HepG2 (cell line): ENCODE measurements around the gene FCHSD1. TPM values are rescaled to one million over a fixed set of nuclear protein-coding genes. Genes with fewer than 3 reads are reported as not detected.
A peak's percentile ranks its signal among the peaks of the same experiment; 100 is the strongest.

Experiments used
- ATAC-seq: fragments of 200-7000 bp; cut with Tn5 transposase; 3 replicates; pipeline ENCODE4 v1.9.1; 2020; ENCODE audit warnings: mild to moderate bottlenecking, moderate library complexity
- BruUV-seq: library from RNA; stranded (reverse); fragments of 400-500 nt; replicated peaks from 2 replicates; lab custom pipeline; 2021; lab: Mats Ljungman, UMichigan
- CTCF ChIA-PET: fragments of 300-600 bp; formaldehyde crosslinking; extraction: SDS; loops from one replicate; lab custom pipeline; 2021; ENCODE audit warnings: low total read pairs, inconsistent platforms, low intra/inter-chr PET ratio; lab: Yijun Ruan, JAX
- POLR2A ChIA-PET: fragments of 350-600 bp; sonication (Branson Sonifier 250); formaldehyde crosslinking; loops from one replicate; lab custom pipeline; 2020; ENCODE audit warnings: antibody characterized with exemption, inconsistent platforms; lab: Yijun Ruan, JAX
- DNase-seq: peaks from one replicate; pipeline ENCODE4 v3.0.0-alpha.2; 2015; ENCODE audit warnings: low spot score
- FAIRE-seq: peaks from 3 replicates; lab custom pipeline; 2011; peaks lifted over from hg19 to GRCh38; lab: Jason Lieb, UNC
- H2AFZ ChIP-seq: one replicate; pipeline ENCODE4 v1.6.1; 2011; ENCODE audit warnings: low read length, inconsistent platforms
- H3K27ac ChIP-seq: fragments of 300-600 bp; 3 replicates; pipeline ENCODE4 v1.8.0; 2011; ENCODE audit warnings: mixed run types, mild to moderate bottlenecking, mixed read lengths, low read length, inconsistent platforms; ENCODE audit not compliant: insufficient read depth; ENCODE audit errors: extremely low read length
- H3K27me3 ChIP-seq, 2 experiments: fragments of 200-600 bp in 1 of 2; 2 replicates in 1 of 2; 3 replicates in 1 of 2; pipeline versions ENCODE4 v1.6.0 to v1.8.0; 2011; ENCODE audit warnings: low read length in 2 of 2, mild to moderate bottlenecking in 2 of 2, moderate library complexity in 2 of 2, inconsistent platforms in 1 of 2; ENCODE audit not compliant: insufficient read depth in 2 of 2, control insufficient read depth in 1 of 2
- H3K36me3 ChIP-seq, 2 experiments: fragments of 200-600 bp in 1 of 2; replicated peaks in 1 of 2; 2 replicates in 1 of 2; 3 replicates in 1 of 2; pipeline versions ENCODE4 v1.5.1 to v1.8.0; 2011; ENCODE audit warnings: low read length in 2 of 2, inconsistent platforms in 1 of 2; ENCODE audit not compliant: insufficient read depth in 2 of 2, control insufficient read depth in 1 of 2
- H3K4me1 ChIP-seq: 2 replicates; pipeline ENCODE4 v1.5.1; 2012; ENCODE audit warnings: low read length, inconsistent platforms; ENCODE audit not compliant: insufficient read depth
- H3K4me2 ChIP-seq: 2 replicates; pipeline ENCODE4 v1.6.0; 2011; ENCODE audit warnings: low read depth, low read length, inconsistent platforms
- H3K4me3 ChIP-seq, 3 experiments: fragments of 200-600 bp in 1 of 3; sonication (generic), shearing (Covaris generic) in 1 of 3; replicated peaks in 1 of 3; 2 replicates each; pipeline ENCODE4 v1.5.1; 2011 to 2016; ENCODE audit warnings: low read length in 3 of 3, inconsistent platforms in 2 of 3, low read depth in 2 of 3, mild to moderate bottlenecking in 2 of 3, control low read depth in 1 of 3, mixed read lengths in 1 of 3; ENCODE audit not compliant: insufficient read depth in 1 of 3
- H3K79me2 ChIP-seq: one replicate; pipeline ENCODE4 v1.6.1; 2011; ENCODE audit warnings: low read length, inconsistent platforms; ENCODE audit not compliant: insufficient read depth
- H3K9ac ChIP-seq: 2 replicates; pipeline ENCODE4 v1.6.0; 2011; ENCODE audit warnings: mild to moderate bottlenecking, low read depth, low read length, inconsistent platforms; ENCODE audit not compliant: insufficient read depth
- H3K9me3 ChIP-seq: 2 replicates; pipeline ENCODE4 v1.5.1; 2012; ENCODE audit warnings: mild to moderate bottlenecking, low read length
- H4K20me1 ChIP-seq: 2 replicates; pipeline ENCODE4 v1.6.0; 2011; ENCODE audit warnings: inconsistent platforms, mild to moderate bottlenecking, low read length, moderate library complexity; ENCODE audit not compliant: insufficient read depth
- FOXJ3 ChIP-seq: sonication (generic); formaldehyde crosslinking; IDR thresholded peaks from 2 replicates; pipeline ENCODE4 v1.4.0; 2020; ENCODE audit warnings: missing genetic modification reagents, mild to moderate bottlenecking, borderline replicate concordance
- GATAD2A ChIP-seq: IDR thresholded peaks from 2 replicates; pipeline ENCODE4 v1.6.1; 2016
- HES4 ChIP-seq: sonication (generic); formaldehyde crosslinking; IDR thresholded peaks from 2 replicates; pipeline ENCODE4 v1.9.0; 2021; ENCODE audit warnings: mild to moderate bottlenecking, missing genetic modification reagents, borderline replicate concordance
- MTF2 ChIP-seq: sonication (generic); formaldehyde crosslinking; IDR thresholded peaks from 2 replicates; pipeline ENCODE4 v1.5.0; 2020; ENCODE audit warnings: missing genetic modification reagents, borderline replicate concordance
- NR1H2 ChIP-seq: sonication (generic); formaldehyde crosslinking; IDR thresholded peaks from 2 replicates; pipeline ENCODE4 v1.8.1; 2022; ENCODE audit warnings: low read depth, missing genetic modification reagents, borderline replicate concordance
- NR2F1 ChIP-seq, 2 experiments: fragments of 450-650 bp in 1 of 2; formaldehyde crosslinking in 1 of 2; IDR thresholded peaks; 2 replicates each; pipeline versions ENCODE4 v1.5.0 to v1.6.1; 2016 to 2020; ENCODE audit warnings: mild to moderate bottlenecking in 1 of 2, missing compliant biosample characterization in 1 of 2, missing genetic modification reagents in 1 of 2, moderate library complexity in 1 of 2
- REXO4 ChIP-seq: sonication (generic); formaldehyde crosslinking; IDR thresholded peaks from 2 replicates; pipeline ENCODE4 v1.8.0; 2022; ENCODE audit warnings: missing genetic modification reagents, mild to moderate bottlenecking, borderline replicate concordance
- TBX2 ChIP-seq: sonication (generic); formaldehyde crosslinking; IDR thresholded peaks from 2 replicates; pipeline ENCODE4 v1.5.0; 2020; ENCODE audit warnings: missing genetic modification reagents, mild to moderate bottlenecking, borderline replicate concordance
- ZFP82 ChIP-seq: sonication (generic); formaldehyde crosslinking; IDR thresholded peaks from 2 replicates; pipeline ENCODE4 v1.5.1; 2020; ENCODE audit warnings: mild to moderate bottlenecking, missing genetic modification reagents, borderline replicate concordance
- ZNF292 ChIP-seq: sonication (generic); formaldehyde crosslinking; IDR thresholded peaks from 2 replicates; pipeline ENCODE4 v1.8.1; 2022; ENCODE audit warnings: mild to moderate bottlenecking, low read depth, missing genetic modification reagents, borderline replicate concordance
- ZNF547 ChIP-seq: sonication (generic); formaldehyde crosslinking; IDR thresholded peaks from 2 replicates; pipeline ENCODE4 v1.5.1; 2020; ENCODE audit warnings: mild to moderate bottlenecking, missing genetic modification reagents
- ZNF652 ChIP-seq: IDR thresholded peaks from 2 replicates; pipeline ENCODE4 v1.6.1; 2016; ENCODE audit warnings: low read depth, borderline replicate concordance
- ZNF775 ChIP-seq: sonication (generic); formaldehyde crosslinking; IDR thresholded peaks from 2 replicates; pipeline ENCODE4 v1.4.0; 2020; ENCODE audit warnings: missing genetic modification reagents, mild to moderate bottlenecking, moderate library complexity, borderline replicate concordance
- WGBS: methylation state at CpG from one replicate; pipeline ENCODE4 v1.1.6; 2017; ENCODE audit warnings: low lambda C conversion rate; 5-methylcytosine and 5-hydroxymethylcytosine counted together
- in situ Hi-C: cut with HindIII; loops from 2 replicates; pipeline ENCODE4 v1.10.0; 2017; ENCODE audit warnings: low pct_unique_long_range_greater_than_20kb; ENCODE audit not compliant: extremely low pct_ligation_motif_present
- intact Hi-C: fragments of 100-400 bp; cut with micrococcal nuclease; formaldehyde crosslinking; loops from one replicate; pipeline ENCODE4 v1.10.0; 2022; ENCODE audit not compliant: unreplicated experiment
- polyA plus RNA-seq, 8 experiments: library from polyadenylated mRNA; depleted of rRNA in 3 of 8; stranded (reverse) in 7 of 8; unstranded in 1 of 8; fragments of >200 nt; fragmentation: Illumina TruSeq in 4 of 8; extraction: Trizol in 4 of 8; gene quantifications; 2 replicates each; pipeline versions ENCODE4 v1.2.1 to v1.2.3, GENCODE V29; 2011 to 2016; ENCODE audit warnings: low read depth in 4 of 8, missing spikeins in 1 of 8, mixed read lengths in 1 of 8; ENCODE audit not compliant: insufficient read depth in 1 of 8
- total RNA-seq, 5 experiments: library from RNA; depleted of rRNA; stranded (reverse); fragments of >200 nt; fragmentation: Illumina TruSeq; extraction: Trizol; gene quantifications; 2 replicates each; pipeline ENCODE4 v1.2.3, GENCODE V29; 2016; ENCODE audit warnings: low read depth in 1 of 5
- TF ChIP-seq, protein P1 (sequence below): sonication (generic); formaldehyde crosslinking; IDR thresholded peaks from 2 replicates; pipeline ENCODE4 v1.5.0; 2020; ENCODE audit warnings: mild to moderate bottlenecking, low read depth, missing genetic modification reagents, borderline replicate concordance
- TF ChIP-seq, protein P2 (sequence below): sonication (generic); formaldehyde crosslinking; IDR thresholded peaks from 2 replicates; pipeline ENCODE4 v1.4.0; 2020; ENCODE audit warnings: mild to moderate bottlenecking, missing genetic modification reagents
- TF ChIP-seq, protein P3 (sequence below): sonication (generic); formaldehyde crosslinking; IDR thresholded peaks from 2 replicates; pipeline ENCODE4 v1.5.1; 2020; ENCODE audit warnings: mild to moderate bottlenecking, missing genetic modification reagents, borderline replicate concordance

Gene FCHSD1
- total and polyA plus RNA-seq, 2 of the 13 experiments (the other 11 are each of a cell fraction or from before 2014, with no cell fraction given): 5.5 to 15.4 TPM

DNA sequence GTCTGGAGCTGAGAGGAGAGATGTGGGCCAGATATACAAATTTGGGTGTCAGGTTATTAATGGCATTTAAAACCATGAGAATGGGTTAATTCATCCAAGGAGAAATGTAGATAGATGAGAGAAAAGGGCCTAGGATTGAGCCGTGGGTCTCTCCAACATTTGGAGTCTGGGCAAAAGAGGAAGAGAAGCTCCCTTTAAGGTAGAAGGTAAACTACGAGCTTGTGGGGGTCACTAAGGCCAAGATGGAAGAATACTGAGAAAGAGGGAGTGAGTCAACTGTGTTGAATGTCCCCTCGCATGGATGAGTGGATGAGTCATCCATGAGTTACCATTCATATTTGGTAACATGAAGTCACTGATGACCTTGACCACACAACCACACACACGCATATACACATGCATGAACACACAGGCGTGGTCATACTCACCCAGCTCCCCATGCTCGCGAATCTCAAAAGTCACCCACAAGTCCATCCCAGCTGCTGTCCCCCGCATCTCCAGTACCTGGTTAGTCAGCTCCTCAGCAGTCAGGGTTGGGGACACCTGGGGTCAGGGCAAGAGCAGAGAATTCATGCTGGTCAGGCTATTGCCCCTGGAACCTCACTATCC lies 6.8 kb upstream of the FCHSD1 start:
- CTCF ChIA-PET: no interaction called here
- in situ Hi-C loops (no loop called here), intact Hi-C loops (no loop called here)
- H3K9me3 ChIP-seq: no peaks in the 10 kb centered on the region
- peaks cover 5 to 13% of the 10 kb centered on the region in 2 experiments; a peak in 3 of 5 replicates for H3K27me3 ChIP-seq
- H4K20me1 ChIP-seq: no peaks in the 10 kb centered on the region
- H3K36me3 ChIP-seq: no peaks in the 10 kb centered on the region
- POLR2A ChIA-PET: interaction anchor here (1.0 to 1.2 kb wide), 3 partner anchors 16 to 66 kb away, joined by 3 to 9 read pairs (median 5); partner anchors contain the start of genes HDAC3 and RELL2
- ATAC-seq (no peak), DNase-seq (peak; percentile 65), FAIRE-seq (no peak)
- no TSS peak for BruUV-seq
- no peak overlapping the region for H3K9ac ChIP-seq
- no peak overlapping the region for H2AFZ ChIP-seq
- H3K4me3 ChIP-seq: no peak overlapping the region
- WGBS: 34% methylated on average over 6 of the region's 8 CpGs
- H3K27ac ChIP-seq: no peak overlapping the region
- H3K4me2 ChIP-seq: no peak overlapping the region
- H3K4me1 ChIP-seq: no peaks in the 10 kb centered on the region
- no peaks in the 10 kb centered on the region for H3K79me2 ChIP-seq
- no peak for TF ChIP-seq MTF2
- TF ChIP-seq ZFP82 (CRISPR knock-in tag): no peak
- no peak for TF ChIP-seq ZNF775 (CRISPR knock-in tag)
- TF ChIP-seq NR1H2 (CRISPR knock-in tag): no peak
- no peak for TF ChIP-seq ZNF652 (CRISPR knock-in tag)
- TF ChIP-seq, protein P1, sequence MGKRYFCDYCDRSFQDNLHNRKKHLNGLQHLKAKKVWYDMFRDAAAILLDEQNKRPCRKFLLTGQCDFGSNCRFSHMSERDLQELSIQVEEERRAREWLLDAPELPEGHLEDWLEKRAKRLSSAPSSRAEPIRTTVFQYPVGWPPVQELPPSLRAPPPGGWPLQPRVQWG: no peak
- no peak for TF ChIP-seq FOXJ3 (CRISPR knock-in tag)
- no peak for TF ChIP-seq TBX2 (CRISPR knock-in tag)
- TF ChIP-seq HES4 (CRISPR knock-in tag): no peak
- TF ChIP-seq, protein P2, sequence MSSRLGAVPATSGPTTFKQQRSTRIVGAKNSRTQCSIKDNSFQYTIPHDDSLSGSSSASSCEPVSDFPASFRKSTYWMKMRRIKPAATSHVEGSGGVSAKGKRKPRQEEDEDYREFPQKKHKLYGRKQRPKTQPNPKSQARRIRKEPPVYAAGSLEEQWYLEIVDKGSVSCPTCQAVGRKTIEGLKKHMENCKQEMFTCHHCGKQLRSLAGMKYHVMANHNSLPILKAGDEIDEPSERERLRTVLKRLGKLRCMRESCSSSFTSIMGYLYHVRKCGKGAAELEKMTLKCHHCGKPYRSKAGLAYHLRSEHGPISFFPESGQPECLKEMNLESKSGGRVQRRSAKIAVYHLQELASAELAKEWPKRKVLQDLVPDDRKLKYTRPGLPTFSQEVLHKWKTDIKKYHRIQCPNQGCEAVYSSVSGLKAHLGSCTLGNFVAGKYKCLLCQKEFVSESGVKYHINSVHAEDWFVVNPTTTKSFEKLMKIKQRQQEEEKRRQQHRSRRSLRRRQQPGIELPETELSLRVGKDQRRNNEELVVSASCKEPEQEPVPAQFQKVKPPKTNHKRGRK (CRISPR knock-in tag): no peak
- 0 out of 4 replicates have a peak, but pooled peaks of 1 of the 2 experiments have one; percentile 27 for TF ChIP-seq NR2F1 (CRISPR knock-in tag; IDR thresholded peaks at IDR 0.05)
- TF ChIP-seq, protein P3, sequence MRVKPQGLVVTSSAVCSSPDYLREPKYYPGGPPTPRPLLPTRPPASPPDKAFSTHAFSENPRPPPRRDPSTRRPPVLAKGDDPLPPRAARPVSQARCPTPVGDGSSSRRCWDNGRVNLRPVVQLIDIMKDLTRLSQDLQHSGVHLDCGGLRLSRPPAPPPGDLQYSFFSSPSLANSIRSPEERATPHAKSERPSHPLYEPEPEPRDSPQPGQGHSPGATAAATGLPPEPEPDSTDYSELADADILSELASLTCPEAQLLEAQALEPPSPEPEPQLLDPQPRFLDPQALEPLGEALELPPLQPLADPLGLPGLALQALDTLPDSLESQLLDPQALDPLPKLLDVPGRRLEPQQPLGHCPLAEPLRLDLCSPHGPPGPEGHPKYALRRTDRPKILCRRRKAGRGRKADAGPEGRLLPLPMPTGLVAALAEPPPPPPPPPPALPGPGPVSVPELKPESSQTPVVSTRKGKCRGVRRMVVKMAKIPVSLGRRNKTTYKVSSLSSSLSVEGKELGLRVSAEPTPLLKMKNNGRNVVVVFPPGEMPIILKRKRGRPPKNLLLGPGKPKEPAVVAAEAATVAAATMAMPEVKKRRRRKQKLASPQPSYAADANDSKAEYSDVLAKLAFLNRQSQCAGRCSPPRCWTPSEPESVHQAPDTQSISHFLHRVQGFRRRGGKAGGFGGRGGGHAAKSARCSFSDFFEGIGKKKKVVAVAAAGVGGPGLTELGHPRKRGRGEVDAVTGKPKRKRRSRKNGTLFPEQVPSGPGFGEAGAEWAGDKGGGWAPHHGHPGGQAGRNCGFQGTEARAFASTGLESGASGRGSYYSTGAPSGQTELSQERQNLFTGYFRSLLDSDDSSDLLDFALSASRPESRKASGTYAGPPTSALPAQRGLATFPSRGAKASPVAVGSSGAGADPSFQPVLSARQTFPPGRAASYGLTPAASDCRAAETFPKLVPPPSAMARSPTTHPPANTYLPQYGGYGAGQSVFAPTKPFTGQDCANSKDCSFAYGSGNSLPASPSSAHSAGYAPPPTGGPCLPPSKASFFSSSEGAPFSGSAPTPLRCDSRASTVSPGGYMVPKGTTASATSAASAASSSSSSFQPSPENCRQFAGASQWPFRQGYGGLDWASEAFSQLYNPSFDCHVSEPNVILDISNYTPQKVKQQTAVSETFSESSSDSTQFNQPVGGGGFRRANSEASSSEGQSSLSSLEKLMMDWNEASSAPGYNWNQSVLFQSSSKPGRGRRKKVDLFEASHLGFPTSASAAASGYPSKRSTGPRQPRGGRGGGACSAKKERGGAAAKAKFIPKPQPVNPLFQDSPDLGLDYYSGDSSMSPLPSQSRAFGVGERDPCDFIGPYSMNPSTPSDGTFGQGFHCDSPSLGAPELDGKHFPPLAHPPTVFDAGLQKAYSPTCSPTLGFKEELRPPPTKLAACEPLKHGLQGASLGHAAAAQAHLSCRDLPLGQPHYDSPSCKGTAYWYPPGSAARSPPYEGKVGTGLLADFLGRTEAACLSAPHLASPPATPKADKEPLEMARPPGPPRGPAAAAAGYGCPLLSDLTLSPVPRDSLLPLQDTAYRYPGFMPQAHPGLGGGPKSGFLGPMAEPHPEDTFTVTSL: no peak
- TF ChIP-seq ZNF547: no peak
- TF ChIP-seq REXO4 (CRISPR knock-in tag): no peak
- TF ChIP-seq GATAD2A (CRISPR knock-in tag): 0 out of 2 replicates have a peak, but pooled peaks have one; percentile 21
- TF ChIP-seq ZNF292 (CRISPR knock-in tag): no peak
